HG03175 (cell line): ENCODE data around the gene CFAP97D2.
"Not testable (repeated sequence)": the region's sequence is repeated elsewhere in the genome, so short reads cannot be mapped to it uniquely, and the experiment has no call there.

Source experiments
- ATAC-seq: cut with Tn5 transposase; IDR thresholded peaks from one replicate; pipeline ENCODE4 v1.9.1; 2021; ENCODE audit warnings: mild to moderate bottlenecking, moderate library complexity; ENCODE audit not compliant: unreplicated experiment

Gene CFAP97D2

GRCh38 chr13:114230117-114230516 lies 51.1 kb downstream of the CFAP97D2 start:
- no peak for ATAC-seq

- ATAC-seq: no peak
These were observed 51.5 kb downstream of the CFAP97D2 start for GRCh38 chr13:114230575-114230974.

GRCh38 chr13:114231886-114232285 lies 52.8 kb downstream of the CFAP97D2 start:
- no peak for ATAC-seq

GRCh38 chr13:114234266-114234644 lies 55.2 kb downstream of the CFAP97D2 start:
- no peak for ATAC-seq

- ATAC-seq: peak; percentile 91
These were observed 55.8 kb downstream of the CFAP97D2 start, which contains the start of gene CDC16 for GRCh38 chr13:114234645-114235421. CDC16 (plus strand) TSS chr13:114234897; CDS start chr13:114235085, 188 bp downstream.

GRCh38 chr13:114235697-114236096 lies 56.6 kb downstream of the CFAP97D2 start:
- no peak for ATAC-seq

GRCh38 chr13:114236227-114236626 lies 57.2 kb downstream of the CFAP97D2 start:
- no peak for ATAC-seq

- no peak for ATAC-seq
These were observed 58.5 kb downstream of the CFAP97D2 start for GRCh38 chr13:114237415-114238112.

- ATAC-seq: no peak
These were observed 62.9 kb downstream of the CFAP97D2 start for GRCh38 chr13:114241918-114242317.

GRCh38 chr13:114243971-114244370 lies 64.9 kb downstream of the CFAP97D2 start:
- ATAC-seq: no peak

GRCh38 chr13:114244637-114245036 lies 65.6 kb downstream of the CFAP97D2 start:
- no peak for ATAC-seq

- ATAC-seq: no peak
These were observed 69.0 kb downstream of the CFAP97D2 start for GRCh38 chr13:114248011-114248410.

GRCh38 chr13:114249077-114249476 lies 70.0 kb downstream of the CFAP97D2 start:
- no peak for ATAC-seq

GRCh38 chr13:114251639-114252440 lies 72.8 kb downstream of the CFAP97D2 start:
- ATAC-seq: not testable (repeated sequence)

GRCh38 chr13:114256547-114256946 lies 77.5 kb downstream of the CFAP97D2 start:
- ATAC-seq: no peak

- no peak for ATAC-seq
These were observed 78.0 kb downstream of the CFAP97D2 start for GRCh38 chr13:114257014-114257413.

- ATAC-seq: no peak
These were observed 79.5 kb downstream of the CFAP97D2 start for GRCh38 chr13:114258589-114258988.

- ATAC-seq: no peak
These were observed 80.3 kb downstream of the CFAP97D2 start for GRCh38 chr13:114259374-114259773.

- ATAC-seq: no peak
These were observed 80.9 kb downstream of the CFAP97D2 start for GRCh38 chr13:114259974-114260373.

GRCh38 chr13:114260814-114261213 lies 81.8 kb downstream of the CFAP97D2 start:
- ATAC-seq: no peak

- ATAC-seq: no peak
These were observed 82.4 kb downstream of the CFAP97D2 start for GRCh38 chr13:114261328-114261965.
